ENCODE measurements around the gene ADAMTS13.
"Not testable (repeated sequence)": the region's sequence is repeated elsewhere in the genome, so short reads cannot be mapped to it uniquely, and the experiment has no call there.

The ADAMTS13 gene

DNA sequence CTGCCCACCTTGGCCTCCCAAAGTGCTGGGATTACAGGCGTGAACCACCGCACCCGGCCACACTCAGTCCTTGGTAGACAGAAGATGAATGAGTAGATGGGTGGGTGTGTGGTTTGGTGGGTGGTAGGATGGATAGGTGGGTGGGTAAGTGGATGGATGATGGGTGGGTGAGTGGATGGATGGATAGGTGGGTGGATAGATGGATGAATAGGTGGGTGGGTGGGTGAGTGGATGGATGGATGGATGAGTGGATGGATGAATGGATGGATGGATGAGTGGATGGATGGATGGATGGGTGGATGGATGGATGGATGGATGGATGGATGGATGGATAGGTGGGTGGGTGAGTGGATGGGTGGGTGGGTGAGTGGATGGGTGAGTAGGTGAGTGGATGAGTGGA is 29.9 kb upstream of the ADAMTS13 start:
- DNase-seq (ENCODE audit: low spot score): not testable (repeated sequence)

- no peak for DNase-seq (ENCODE audit: low spot score)
Measured at GRCh38 chr9:133393399-133393798, 28.8 kb upstream of the ADAMTS13 start.

- no peak for DNase-seq (ENCODE audit: low spot score)
Measured at GRCh38 chr9:133394687-133395271, 27.4 kb upstream of the ADAMTS13 start.

GRCh38 chr9:133396952-133397351 is 25.2 kb upstream of the ADAMTS13 start:
- no peak for DNase-seq (ENCODE audit: low spot score)

DNA sequence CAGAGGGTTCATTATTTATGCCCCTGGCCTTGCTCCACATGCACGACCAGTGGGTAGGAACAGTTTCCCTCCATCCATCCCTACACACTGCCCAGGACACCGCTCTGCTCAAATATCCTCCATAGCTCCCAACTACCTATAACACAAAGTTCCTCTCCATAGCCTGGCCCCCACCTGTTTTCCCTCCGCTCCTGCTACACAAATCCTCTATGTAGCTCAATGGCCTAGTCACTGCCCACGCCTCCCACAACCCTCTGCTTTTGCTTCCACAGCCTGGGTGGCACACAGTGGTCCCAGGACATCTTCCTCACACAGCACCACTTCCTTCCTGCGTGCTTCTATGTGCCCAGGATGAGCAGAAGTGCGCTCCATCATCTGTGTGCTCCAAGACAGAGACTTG is 24.8 kb upstream of the ADAMTS13 start:
- DNase-seq (ENCODE audit: low spot score): no peak

GRCh38 chr9:133397895-133398294 is 24.3 kb upstream of the ADAMTS13 start:
- DNase-seq (ENCODE audit: low spot score): no peak

GRCh38 chr9:133400292-133400691 is 21.9 kb upstream of the ADAMTS13 start:
- no peak for DNase-seq (ENCODE audit: low spot score)

DNA sequence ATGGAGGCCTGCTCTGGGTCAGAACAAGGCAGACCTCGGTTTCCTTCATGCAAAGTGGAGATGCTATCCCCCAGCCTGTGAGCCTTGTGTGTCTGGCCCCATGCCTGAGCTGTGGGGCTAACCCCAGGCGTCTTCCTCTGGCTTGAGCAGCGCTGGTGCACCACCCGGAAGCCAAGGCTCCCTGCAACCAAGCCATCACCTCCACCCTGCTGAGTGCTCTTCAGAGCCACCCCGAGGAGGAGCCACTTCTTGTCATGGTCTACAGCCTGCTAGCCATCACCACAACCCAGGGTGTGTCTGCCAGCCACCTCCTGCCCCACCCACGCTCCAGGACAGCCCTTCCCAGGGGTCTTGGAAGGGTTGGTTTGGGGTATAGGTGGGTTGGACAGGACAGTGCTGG is 20.6 kb upstream of the ADAMTS13 start:
- no peak for DNase-seq (ENCODE audit: low spot score)

DNA sequence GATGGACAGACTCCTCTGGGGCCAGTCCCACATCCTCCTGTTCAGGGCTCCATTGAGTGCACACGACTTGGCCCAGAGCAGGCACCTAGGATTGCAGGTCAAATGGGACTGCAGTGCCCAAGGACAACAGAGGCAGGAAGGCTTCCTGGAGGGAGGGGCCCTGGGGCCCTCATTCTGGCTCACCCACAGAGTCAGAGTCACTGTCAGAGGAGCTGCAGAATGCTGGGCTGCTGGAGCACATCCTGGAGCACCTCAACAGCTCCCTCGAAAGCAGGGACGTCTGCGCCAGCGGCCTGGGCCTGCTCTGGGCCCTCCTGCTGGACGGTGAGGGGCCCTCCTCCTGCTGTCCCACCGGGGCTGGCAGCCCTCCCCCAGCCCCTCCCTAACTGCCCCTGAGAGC is 19.5 kb upstream of the ADAMTS13 start:
- DNase-seq (ENCODE audit: low spot score): no peak

DNA sequence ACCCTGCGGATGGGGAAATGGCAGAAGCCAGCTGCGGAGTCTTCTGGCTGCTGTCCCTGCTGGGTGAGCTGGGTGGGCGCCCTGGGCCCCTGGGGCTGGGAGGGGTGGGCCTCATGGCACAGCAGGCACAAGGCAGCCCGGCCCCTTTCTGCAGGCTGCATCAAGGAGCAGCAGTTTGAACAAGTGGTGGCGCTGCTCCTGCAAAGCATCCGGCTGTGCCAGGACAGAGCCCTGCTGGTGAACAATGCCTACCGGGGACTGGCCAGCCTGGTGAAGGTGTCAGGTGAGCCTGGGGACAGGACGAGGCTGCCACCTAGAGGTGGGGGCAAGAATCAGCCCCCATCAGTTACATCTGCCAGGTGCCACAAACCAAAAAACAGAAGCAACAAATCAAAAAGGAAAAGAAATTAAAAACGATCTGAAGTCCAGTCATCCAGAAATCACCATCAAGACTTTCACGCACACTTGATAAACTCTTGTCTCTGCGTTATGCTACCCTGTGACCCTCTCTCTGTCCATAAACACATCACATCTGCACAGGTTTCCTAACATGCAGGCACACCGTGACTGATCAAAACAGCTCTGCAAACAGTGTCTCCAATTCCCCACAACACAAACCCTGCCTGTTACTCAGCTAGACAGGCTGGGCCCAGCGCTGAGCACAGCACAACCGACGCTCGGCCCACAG is 18.3 kb upstream of the ADAMTS13 start:
- DNase-seq (ENCODE audit: low spot score): peak; percentile 53

GRCh38 chr9:133404454-133405002 is 17.6 kb upstream of the ADAMTS13 start:
- DNase-seq (ENCODE audit: low spot score): no peak

GRCh38 chr9:133405508-133406438 is 16.4 kb upstream of the ADAMTS13 start:
- DNase-seq (ENCODE audit: low spot score): no peak

DNA sequence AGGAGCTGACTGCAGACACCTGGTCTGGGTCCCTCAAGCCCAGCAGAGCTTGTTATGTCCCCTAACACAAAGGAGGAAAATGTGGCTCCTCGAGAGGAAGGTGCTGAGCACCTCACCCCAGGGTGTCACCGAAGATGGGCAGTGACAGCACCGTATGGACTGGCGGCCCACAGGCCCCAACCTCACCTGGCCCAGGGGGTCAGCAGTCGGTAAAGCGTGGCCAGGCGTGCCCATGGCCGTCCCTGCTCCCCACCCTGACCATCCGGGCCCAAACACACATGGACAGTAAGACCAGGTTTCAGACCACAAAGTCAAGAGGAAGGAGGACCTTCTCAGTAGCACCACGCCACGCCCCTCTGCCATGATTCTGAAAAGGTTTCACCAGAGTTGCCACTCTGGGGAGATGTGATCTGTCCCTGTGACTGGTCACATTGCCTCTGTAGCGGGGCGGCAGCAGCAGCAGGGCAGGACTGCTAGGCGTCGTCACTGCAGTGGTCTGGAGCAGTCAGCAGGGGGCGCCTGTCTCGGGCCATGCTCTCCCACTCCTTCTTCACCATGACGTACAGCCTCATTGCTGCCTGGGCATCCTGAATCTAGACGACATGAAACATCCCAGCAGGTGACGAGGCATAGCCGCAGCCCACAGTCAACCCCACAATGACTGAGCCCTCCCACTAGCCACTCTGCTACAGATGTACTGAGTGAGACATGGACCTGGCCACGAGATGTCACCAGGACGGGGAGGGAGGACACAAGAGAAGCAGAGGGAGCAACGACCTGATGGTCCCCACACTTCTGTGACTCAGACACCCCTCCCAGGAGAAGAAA is 15.5 kb upstream of the ADAMTS13 start:
- peak; percentile 87 for DNase-seq (ENCODE audit: low spot score)

DNA sequence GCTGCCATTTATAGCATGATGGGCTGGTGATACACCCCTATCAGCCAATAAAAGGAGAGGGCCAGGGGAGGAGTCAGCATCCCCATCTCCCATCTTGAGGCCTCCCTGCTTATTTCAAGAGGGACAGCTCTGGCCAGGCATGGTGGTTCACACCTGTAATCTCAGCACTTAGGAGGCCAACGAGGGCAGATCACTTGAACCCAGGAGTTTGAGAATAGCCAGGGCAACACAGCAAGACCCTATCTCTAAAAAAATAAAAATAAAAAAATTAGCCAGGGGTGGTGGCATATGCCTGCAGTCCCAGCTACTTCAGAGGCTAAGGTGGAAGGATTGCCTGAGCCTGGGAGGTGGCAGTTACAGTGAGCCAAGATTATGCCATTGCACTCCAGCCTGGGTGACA is 14.1 kb upstream of the ADAMTS13 start:
- DNase-seq (ENCODE audit: low spot score): no peak

DNA sequence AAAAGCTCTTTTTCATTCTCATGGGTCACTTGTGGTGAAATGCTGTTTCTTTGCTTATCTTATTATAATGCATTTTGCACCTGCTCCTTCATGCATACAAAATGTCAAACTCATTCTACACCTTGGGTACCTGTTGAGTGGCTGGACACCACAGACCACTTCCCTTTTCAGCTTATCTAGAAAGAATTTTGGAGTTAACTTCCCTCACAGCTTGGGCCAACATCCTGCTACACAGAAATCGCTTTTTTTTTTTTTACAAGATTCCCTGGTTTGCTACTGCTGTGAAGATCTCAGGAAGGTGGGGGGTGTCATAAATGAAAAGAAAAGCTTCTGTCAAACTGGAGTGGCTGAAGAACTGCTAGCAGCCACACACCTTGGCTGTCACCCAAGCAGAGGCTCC is 7.0 kb upstream of the ADAMTS13 start:
- no peak for DNase-seq (ENCODE audit: low spot score)

GRCh38 chr9:133417541-133418461 is 4.4 kb upstream of the ADAMTS13 start, which contains the start of gene REXO4:
Gene REXO4 (minus strand): TSS chr9:133418010. CDS start chr9:133417844, 166 bp downstream.
- DNase-seq (ENCODE audit: low spot score): peak; percentile 95

- no peak for DNase-seq (ENCODE audit: low spot score)
Measured at GRCh38 chr9:133419005-133419404, 3.2 kb upstream of the ADAMTS13 start.

DNA sequence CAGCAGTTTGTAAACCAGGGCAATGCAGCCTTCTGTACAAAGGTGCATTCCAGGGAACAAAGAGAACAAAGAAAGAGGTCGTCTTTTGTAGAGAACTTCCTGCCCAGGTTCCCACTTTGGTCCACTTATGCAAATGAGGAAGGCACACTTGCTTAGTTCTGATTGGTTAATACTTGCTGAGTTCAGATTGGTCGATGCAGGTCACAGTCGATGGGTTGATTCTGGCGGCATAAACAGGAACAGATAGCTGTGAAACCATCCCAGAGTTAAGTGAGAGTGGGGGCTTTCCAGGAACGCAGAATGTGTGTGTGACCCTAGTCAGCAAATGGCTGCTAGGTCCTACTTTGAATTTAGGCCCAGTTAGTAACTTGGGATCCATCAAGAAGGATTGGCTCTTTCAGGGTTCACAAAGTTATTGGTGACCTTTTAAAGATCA is 1.8 kb upstream of the ADAMTS13 start:
- DNase-seq (ENCODE audit: low spot score): peak; percentile 29

- no peak for DNase-seq (ENCODE audit: low spot score)
Measured at GRCh38 chr9:133423216-133423615, 1.0 kb downstream of the ADAMTS13 start.

DNA sequence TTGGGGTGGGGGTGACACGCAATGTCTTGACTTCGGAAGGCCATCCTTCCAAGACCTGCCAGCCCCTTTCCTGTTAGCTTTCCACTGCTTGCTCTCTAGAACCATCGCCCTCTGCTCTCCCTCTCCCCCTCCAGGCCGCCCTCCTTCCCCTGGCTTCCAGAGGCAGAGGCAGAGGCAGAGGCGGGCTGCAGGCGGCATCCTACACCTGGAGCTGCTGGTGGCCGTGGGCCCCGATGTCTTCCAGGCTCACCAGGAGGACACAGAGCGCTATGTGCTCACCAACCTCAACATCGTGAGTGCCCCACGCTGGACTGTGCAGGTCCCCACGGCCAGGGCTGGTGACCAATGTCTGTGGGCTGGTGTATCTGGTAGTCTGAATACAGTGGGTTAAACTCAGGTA is 2.0 kb downstream of the ADAMTS13 start:
- DNase-seq (ENCODE audit: low spot score): no peak

All from activated CD4-positive, alpha-beta T cell treated with anti-CD3 and anti-CD28 coated beads, Interleukin-2, Interleukin-4, amounts not matched to agents 100 ng/mL and 50 ng/mL, durations not matched to agents 16 hours and 8 hours (primary cell).